PC-3 (cell line): ENCODE data around the gene HLCS. TPM values are rescaled to one million over a fixed set of nuclear protein-coding genes. Genes with fewer than 3 reads are reported as not detected.

Experiments
- ATAC-seq: fragments of 200-7000 bp; cut with Tn5 transposase; 2 replicates; pipeline ENCODE4 v1.9.1; 2020; ENCODE audit warnings: mild to moderate bottlenecking, moderate library complexity
- BruUV-seq: library from RNA; stranded (reverse); fragments of 400-500 nt; replicated peaks from 2 replicates; lab custom pipeline; 2021; lab: Mats Ljungman, UMichigan
- CTCF ChIA-PET: fragments of 300-600 bp; sonication (Branson Sonifier 250); formaldehyde crosslinking; loops from one replicate; lab custom pipeline; 2022; ENCODE audit warnings: antibody characterized with exemption; lab: Charles Lee
- POLR2A ChIA-PET: fragments of 300-600 bp; sonication (Branson Sonifier 250); formaldehyde crosslinking; loops from one replicate; lab custom pipeline; 2022; ENCODE audit warnings: antibody characterized with exemption; ENCODE audit not compliant: unreplicated experiment; lab: Charles Lee
- DNase-seq: peaks from one replicate; pipeline ENCODE4 v3.0.0-alpha.2; 2015
- H2AFZ ChIP-seq: fragments of 300-600 bp; sonication (generic); 2 replicates; pipeline ENCODE4 v1.6.0; 2016; ENCODE audit warnings: antibody characterized with exemption, low read length
- H3F3A ChIP-seq: fragments of 300-600 bp; sonication (generic); one replicate; pipeline ENCODE4 v1.6.0; 2017; ENCODE audit warnings: antibody characterized with exemption, low read length, control low read depth, mild to moderate bottlenecking; ENCODE audit not compliant: unreplicated experiment
- H3K27ac ChIP-seq: fragments of 300-600 bp; sonication (generic); 2 replicates; pipeline ENCODE4 v1.5.1; 2016; ENCODE audit warnings: mild to moderate bottlenecking, low read length
- H3K27me3 ChIP-seq: fragments of 300-600 bp; sonication (generic); 2 replicates; pipeline ENCODE4 v1.6.1; 2016; ENCODE audit warnings: low read length, mixed read lengths
- H3K36me3 ChIP-seq: fragments of 300-600 bp; sonication (generic); 2 replicates; pipeline ENCODE4 v1.6.1; 2016; ENCODE audit warnings: low read depth, mixed run types, low read length, mixed read lengths
- H3K4me1 ChIP-seq: fragments of 300-600 bp; sonication (generic); 2 replicates; pipeline ENCODE4 v1.5.1; 2016; ENCODE audit warnings: low read length; ENCODE audit not compliant: insufficient read depth
- H3K4me2 ChIP-seq: fragments of 300-600 bp; sonication (generic); 2 replicates; pipeline ENCODE4 v1.6.0; 2016; ENCODE audit warnings: low read length
- H3K4me3 ChIP-seq: fragments of 300-600 bp; sonication (generic); 2 replicates; pipeline ENCODE4 v1.5.1; 2016; ENCODE audit warnings: mild to moderate bottlenecking, low read length, mixed read lengths
- H3K79me2 ChIP-seq: fragments of 300-600 bp; sonication (generic); 2 replicates; pipeline ENCODE4 v1.6.1; 2017; ENCODE audit warnings: low read length, mixed read lengths
- H3K9ac ChIP-seq: fragments of 300-600 bp; sonication (generic); 2 replicates; pipeline ENCODE4 v1.6.0; 2016; ENCODE audit warnings: mild to moderate bottlenecking, low read length
- H3K9me2 ChIP-seq: fragments of 300-600 bp; sonication (generic); replicated peaks from 2 replicates; pipeline ENCODE4 v1.6.1; 2016; ENCODE audit warnings: mixed run types, low read length, mixed read lengths
- H3K9me3 ChIP-seq: fragments of 300-600 bp; sonication (generic); 2 replicates; pipeline ENCODE4 v1.6.1; 2016; ENCODE audit warnings: low read length, mixed read lengths
- H4K20me1 ChIP-seq: fragments of 300-600 bp; sonication (generic); 2 replicates; pipeline ENCODE4 v1.6.1; 2016; ENCODE audit warnings: low read length, mixed read lengths
- EZH2 ChIP-seq: fragments of 300-600 bp; sonication (generic); IDR thresholded peaks from one replicate; pipeline ENCODE4 v1.6.1; 2017; ENCODE audit warnings: antibody characterized with exemption, mild to moderate bottlenecking, low read length; ENCODE audit not compliant: unreplicated experiment
- EZH2phosphoT487 ChIP-seq: fragments of 300-600 bp; sonication (generic); IDR thresholded peaks from 2 replicates; pipeline ENCODE4 v1.6.1; 2018; ENCODE audit warnings: mild to moderate bottlenecking, antibody characterized with exemption, low read length, borderline replicate concordance
- intact Hi-C: fragments of 100-400 bp; cut with micrococcal nuclease; formaldehyde crosslinking; loops from 2 replicates; pipeline ENCODE4 v1.9.0; 2023
- total RNA-seq: library from RNA; depleted of rRNA; stranded (reverse); fragments of >200 nt; gene quantifications from 2 replicates; pipeline ENCODE4 v1.2.3, GENCODE V29; 2014
- TF ChIP-seq, protein P1 (sequence below): fragments of 300-600 bp; sonication (generic); conservative IDR thresholded peaks from 2 replicates; pipeline ENCODE4 v1.5.1; 2017; ENCODE audit warnings: antibody characterized with exemption, low read depth, mild to moderate bottlenecking, low read length

HLCS gene
- total RNA-seq, 1 experiment from 2014 or later = 44.1 TPM

DNA sequence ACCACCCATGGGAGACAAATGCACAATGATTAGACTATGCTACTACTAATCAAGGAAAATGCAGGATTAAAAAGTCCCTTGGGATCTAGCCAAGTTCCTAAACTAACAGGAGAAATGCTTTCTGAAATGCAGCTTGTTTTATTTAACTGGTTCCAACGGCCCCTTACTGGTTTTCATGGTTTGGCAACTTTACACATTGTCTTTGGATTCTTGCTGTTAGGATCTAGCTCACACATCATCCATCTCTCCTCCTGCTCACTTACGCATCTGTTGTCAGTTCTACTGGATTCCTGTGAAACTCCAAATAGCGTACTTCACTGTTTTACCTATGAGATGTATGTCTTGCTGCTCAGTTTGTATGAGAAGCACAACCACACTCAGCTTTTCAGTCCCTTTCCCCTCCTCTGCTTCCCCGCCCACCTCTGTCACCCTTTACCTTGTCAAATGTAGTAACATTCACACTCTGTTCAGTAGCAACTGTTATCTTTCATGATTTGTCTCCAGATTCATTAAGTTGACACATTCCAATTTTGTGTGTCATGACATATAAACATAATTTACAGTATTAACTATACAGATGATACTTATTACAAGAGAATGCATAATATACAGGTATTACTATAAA lies 137.5 kb downstream of the HLCS start:
- Histone ChIP-seq H3K79me2 (no peaks in the 10 kb centered on the region), H3K4me3 (no peak overlapping the region), H3K9ac (no peak overlapping the region), H3K36me3 (no peaks in the 10 kb centered on the region), H3K4me2 (no peak overlapping the region), H3K9me3 (no peaks in the 10 kb centered on the region), H3F3A (no peaks in the 10 kb centered on the region), H2AFZ (no peak overlapping the region), H3K27ac (no peak overlapping the region), H3K9me2 (no peaks in the 10 kb centered on the region), H3K4me1 (no peaks in the 10 kb centered on the region), H4K20me1 (no peaks in the 10 kb centered on the region), H3K27me3 (no peaks in the 10 kb centered on the region)
- no TSS peak for BruUV-seq
- no peak for ATAC-seq
- TF ChIP-seq EZH2 = no peak
- no peak for TF ChIP-seq EZH2phosphoT487
- TF ChIP-seq, protein P1, sequence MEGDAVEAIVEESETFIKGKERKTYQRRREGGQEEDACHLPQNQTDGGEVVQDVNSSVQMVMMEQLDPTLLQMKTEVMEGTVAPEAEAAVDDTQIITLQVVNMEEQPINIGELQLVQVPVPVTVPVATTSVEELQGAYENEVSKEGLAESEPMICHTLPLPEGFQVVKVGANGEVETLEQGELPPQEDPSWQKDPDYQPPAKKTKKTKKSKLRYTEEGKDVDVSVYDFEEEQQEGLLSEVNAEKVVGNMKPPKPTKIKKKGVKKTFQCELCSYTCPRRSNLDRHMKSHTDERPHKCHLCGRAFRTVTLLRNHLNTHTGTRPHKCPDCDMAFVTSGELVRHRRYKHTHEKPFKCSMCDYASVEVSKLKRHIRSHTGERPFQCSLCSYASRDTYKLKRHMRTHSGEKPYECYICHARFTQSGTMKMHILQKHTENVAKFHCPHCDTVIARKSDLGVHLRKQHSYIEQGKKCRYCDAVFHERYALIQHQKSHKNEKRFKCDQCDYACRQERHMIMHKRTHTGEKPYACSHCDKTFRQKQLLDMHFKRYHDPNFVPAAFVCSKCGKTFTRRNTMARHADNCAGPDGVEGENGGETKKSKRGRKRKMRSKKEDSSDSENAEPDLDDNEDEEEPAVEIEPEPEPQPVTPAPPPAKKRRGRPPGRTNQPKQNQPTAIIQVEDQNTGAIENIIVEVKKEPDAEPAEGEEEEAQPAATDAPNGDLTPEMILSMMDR = no peak
- ChIA-PET CTCF (no interaction called here), POLR2A (no interaction called here)
- no peak for DNase-seq
- intact Hi-C loops = no loop called here

DNA sequence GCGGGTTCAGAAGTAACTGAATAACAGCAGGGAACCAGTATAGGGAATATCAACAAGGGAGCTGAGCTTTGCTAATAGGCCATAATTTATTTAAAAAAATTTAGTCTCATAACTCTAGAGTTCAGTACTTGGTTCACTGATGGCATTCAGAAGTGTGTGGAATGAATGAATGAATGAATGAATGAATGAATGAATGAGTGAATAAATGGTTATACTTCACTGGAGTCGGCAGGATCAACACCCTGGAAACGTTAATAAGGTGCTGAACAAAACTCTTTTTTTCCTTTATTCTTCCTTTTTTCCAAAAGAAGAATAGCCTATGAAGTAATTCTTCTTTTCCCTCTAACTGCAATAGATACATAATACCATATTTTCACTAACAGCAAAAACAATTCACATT lies 138.3 kb downstream of the HLCS start:
- TF ChIP-seq EZH2phosphoT487 (no peak), EZH2 (no peak)
- TF ChIP-seq, protein P1 = no peak
- 0 out of 2 replicates have a peak, but pooled peaks cover under 1% of the 10 kb centered on the region for H3K4me1 ChIP-seq
- no peak overlapping the region for H3K27ac ChIP-seq
- no peaks in the 10 kb centered on the region for H3K36me3 ChIP-seq
- no peaks in the 10 kb centered on the region for H3K9me2 ChIP-seq
- no peaks in the 10 kb centered on the region for H3K9me3 ChIP-seq
- intact Hi-C loops = no loop called here
- DNase-seq = no peak
- no peak overlapping the region for H3K4me3 ChIP-seq
- ChIA-PET POLR2A (no interaction called here), CTCF (no interaction called here)
- H2AFZ ChIP-seq = no peak overlapping the region
- no peaks in the 10 kb centered on the region for H4K20me1 ChIP-seq
- no TSS peak for BruUV-seq
- H3K79me2 ChIP-seq = no peaks in the 10 kb centered on the region
- no peak for ATAC-seq
- no peaks in the 10 kb centered on the region for H3F3A ChIP-seq
- H3K9ac ChIP-seq = no peak overlapping the region
- H3K4me2 ChIP-seq = no peak overlapping the region
- no peaks in the 10 kb centered on the region for H3K27me3 ChIP-seq

DNA sequence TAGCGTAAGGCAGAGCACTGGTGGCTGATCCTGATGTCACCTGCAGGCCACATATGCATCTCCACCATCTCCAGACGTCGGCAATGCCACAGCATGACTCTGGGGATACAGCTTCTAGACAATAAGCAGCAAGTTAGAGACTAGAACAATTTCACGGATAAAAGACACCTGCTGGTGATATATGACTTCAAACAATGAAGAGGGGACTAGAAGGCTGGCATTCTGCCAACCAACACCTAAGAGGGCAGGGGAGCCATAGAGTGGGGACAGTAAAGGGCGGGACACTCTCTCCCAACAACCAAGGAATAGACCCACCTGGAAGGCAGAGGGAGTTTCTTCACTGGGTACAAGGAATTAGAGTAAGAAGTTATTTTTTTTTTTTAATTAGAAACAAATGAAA lies 140.8 kb downstream of the HLCS start:
- Histone ChIP-seq H3K36me3 (no peaks in the 10 kb centered on the region), H3K4me3 (no peak overlapping the region), H4K20me1 (no peaks in the 10 kb centered on the region), H3K27me3 (no peaks in the 10 kb centered on the region), H3K79me2 (no peaks in the 10 kb centered on the region), H3K9me2 (no peaks in the 10 kb centered on the region), H3F3A (no peaks in the 10 kb centered on the region), H3K9me3 (no peaks in the 10 kb centered on the region), H2AFZ (no peak overlapping the region), H3K4me2 (no peak overlapping the region), H3K9ac (no peak overlapping the region), H3K4me1 (peaks cover 7% of the 10 kb centered on the region; the same call in 1 of the 2 replicates), H3K27ac (no peak overlapping the region)
- no peak for DNase-seq
- no peak for TF ChIP-seq EZH2phosphoT487
- TF ChIP-seq, protein P1 = no peak
- no peak for TF ChIP-seq EZH2
- POLR2A ChIA-PET = no interaction called here
- ATAC-seq = no peak
- CTCF ChIA-PET = no interaction called here
- intact Hi-C loops = no loop called here
- BruUV-seq = no TSS peak
